ENCODE measurements around the gene SRRM5.

SRRM5 gene, protein sequence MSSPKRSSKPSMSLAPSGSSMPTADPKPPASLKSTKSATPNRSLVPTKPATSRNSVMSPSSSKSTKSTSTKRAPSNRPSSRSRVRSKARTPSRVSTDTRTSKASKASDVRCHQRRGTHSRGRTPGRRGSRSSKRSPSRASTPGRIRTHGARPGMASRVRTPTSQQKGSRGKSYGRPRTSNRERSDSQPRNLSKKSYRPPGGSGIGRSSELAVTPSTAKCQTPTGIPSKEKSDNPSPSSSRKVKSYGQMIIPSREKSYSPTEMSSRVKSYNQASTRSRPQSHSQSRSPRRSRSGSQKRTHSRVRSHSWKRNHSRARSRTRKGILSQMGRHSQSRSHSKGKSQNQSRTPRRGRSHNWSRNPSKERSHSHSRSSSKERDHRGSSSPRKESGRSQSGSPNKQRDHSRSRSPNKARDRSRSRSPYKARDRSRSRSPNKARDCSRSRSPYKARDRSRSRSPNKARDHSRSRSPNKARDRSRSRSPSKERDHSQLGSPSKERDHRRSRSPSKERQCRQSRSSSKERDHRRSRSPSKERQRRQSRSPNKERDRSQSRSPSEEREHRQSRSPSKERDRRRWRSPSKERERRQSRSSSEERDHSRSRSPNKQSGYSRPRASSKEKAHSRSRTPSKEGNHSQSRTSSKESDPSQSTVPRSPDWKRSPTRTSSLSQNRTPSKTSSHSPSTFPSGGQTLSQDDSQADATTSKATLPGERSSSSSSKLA

DNA sequence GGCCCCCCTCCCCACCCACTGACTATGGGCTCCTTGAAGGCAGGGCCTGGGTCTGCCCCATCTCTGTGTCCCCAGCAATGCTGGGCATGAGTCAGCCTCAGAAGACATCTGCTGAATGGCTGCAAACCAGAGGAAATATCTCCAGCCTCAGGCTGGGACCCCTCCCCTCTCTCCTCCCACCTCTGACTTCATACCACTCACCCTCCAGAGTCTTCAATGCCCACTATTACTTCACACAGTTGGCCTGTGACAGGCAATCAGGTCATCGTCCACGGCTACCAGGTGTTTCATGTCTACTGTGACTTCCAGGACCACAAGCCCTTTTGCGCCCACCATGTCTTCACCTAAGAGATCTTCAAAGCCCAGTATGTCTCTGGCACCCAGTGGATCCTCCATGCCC, at the start of gene SRRM5:
SRRM5 (plus strand) TSS at position 301 of the 400 bp plus-strand sequence; CDS start at position 335, 34 bp downstream.
- Mint-ChIP-seq H3K27me3 (no peaks in the 10 kb centered on the region), H3K4me3 (no peak within 1 kb of the TSS), H3K27ac (no peak within 1 kb of the TSS), H3K36me3 (ENCODE audit: low read depth) (peaks cover 47% of the 10 kb centered on the region), H3K9me3 (no peaks in the 10 kb centered on the region), H3K4me1 (ENCODE audit: low read depth) (peaks cover 6% of the 10 kb centered on the region)
- intact Hi-C loops (cut with micrococcal nuclease), result no loop called here

DNA sequence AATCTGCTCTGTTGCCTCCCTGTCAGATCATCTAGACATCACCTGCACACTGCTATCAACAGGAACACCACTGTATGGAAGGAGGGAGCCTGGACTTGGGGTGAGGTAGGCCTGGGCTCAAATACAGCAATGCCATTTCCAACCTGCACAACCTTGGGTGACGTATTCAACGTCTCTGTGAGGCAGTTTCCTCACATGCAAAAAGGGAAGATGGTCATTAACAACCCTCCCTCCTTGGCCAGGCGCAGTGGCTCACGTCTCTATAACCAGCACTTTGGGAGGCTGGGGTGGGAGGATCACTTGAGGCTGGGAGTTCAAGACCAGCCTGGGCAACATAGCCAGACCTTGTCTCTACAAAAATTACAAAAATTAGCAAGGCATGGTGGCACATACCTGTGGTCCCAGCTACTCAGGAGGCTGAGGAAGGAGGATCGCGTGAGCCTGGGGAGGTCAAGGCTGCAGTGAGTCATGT, 49.6 kb upstream of the SRRM5 start:
- Mint-ChIP-seq H3K36me3 (ENCODE audit: low read depth) (peaks cover 56% of the 10 kb centered on the region), H3K9me3 (no peaks in the 10 kb centered on the region), H3K4me3 (no peak overlapping the region), H3K27me3 (no peaks in the 10 kb centered on the region), H3K4me1 (ENCODE audit: low read depth) (peaks cover 28% of the 10 kb centered on the region), H3K27ac (peak overlapping the region; percentile 71)
- intact Hi-C loops (cut with micrococcal nuclease), result loop anchor here (5.0 kb wide), 1 partner anchor 35 kb away; the partner anchor contains the start of genes IRGQ and ZNF576

DNA sequence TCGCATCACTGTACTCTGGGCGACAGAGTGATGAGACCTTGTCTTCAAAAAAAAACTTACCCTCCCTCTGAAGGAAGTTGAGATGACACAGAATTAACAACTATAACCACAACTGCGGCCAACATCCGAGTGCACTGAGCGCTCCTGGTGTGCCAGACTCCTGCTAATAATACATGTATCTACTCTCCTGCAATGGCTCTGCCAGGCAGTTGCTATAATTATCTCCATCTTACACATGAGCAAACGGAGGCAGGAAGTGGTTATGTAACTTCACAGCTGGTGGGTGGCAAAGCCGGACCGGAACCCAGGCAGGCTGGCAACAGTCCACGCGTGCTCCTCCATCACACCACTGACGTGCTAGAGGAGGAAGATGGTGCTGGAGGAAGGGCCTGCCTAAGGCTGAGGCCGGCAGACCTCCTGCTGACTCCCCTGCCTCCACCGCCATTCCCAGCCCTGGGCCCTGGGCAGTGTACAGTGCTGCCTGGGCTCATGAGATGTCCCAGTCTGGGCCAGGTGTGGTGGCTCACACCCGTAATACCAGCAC, 49.1 kb upstream of the SRRM5 start:
- H3K27me3 Mint-ChIP-seq, result no peaks in the 10 kb centered on the region
- H3K36me3 Mint-ChIP-seq (ENCODE audit: low read depth), result peaks cover 51% of the 10 kb centered on the region
- intact Hi-C loops (cut with micrococcal nuclease), result loop anchor here (5.0 kb wide), 1 partner anchor 35 kb away; the partner anchor contains the start of genes IRGQ and ZNF576
- H3K4me1 Mint-ChIP-seq (ENCODE audit: low read depth), result peaks cover 28% of the 10 kb centered on the region
- no peaks in the 10 kb centered on the region for H3K9me3 Mint-ChIP-seq
- peak overlapping the region; percentile 71 for H3K27ac Mint-ChIP-seq
- H3K4me3 Mint-ChIP-seq, result peak overlapping the region; percentile 37

DNA sequence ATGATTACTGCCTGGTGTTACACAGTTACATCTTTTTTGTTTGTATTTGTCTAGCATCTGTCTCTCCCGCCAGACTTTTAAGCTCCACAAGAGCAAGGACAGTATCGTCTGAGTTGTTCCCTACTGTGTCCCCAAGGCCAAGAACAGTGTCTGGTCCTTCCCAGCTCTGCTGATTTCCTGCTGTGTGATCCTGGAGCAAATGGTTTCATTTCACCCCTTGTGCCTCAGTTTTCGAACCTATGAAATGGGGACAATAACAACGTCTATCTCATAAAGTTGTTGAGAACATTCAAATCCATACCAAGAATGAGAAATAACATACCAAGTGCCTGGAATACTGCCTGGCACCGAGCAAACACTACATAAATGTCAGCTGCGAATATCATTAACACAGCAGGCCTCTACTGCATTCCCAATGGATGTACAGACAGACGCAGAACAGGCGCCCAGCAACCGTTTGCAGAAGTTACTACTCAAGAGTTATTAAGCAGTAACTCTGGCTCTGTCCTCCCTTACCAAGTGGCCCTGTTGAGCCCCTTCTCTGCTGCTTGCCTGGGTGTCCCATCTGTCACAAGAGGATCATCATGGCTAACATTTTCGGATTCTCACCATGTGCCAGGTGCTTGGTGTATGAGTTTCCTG, 48.0 kb upstream of the SRRM5 start:
- H3K27me3 Mint-ChIP-seq, result no peaks in the 10 kb centered on the region
- peak overlapping the region; percentile 71 for H3K27ac Mint-ChIP-seq
- peaks cover 51% of the 10 kb centered on the region for H3K36me3 Mint-ChIP-seq (ENCODE audit: low read depth)
- intact Hi-C loops (cut with micrococcal nuclease), result loop anchor here (5.0 kb wide), 1 partner anchor 33 kb away; the partner anchor contains the start of genes IRGQ and ZNF576
- no peaks in the 10 kb centered on the region for H3K9me3 Mint-ChIP-seq
- H3K4me3 Mint-ChIP-seq, result no peak overlapping the region
- H3K4me1 Mint-ChIP-seq (ENCODE audit: low read depth), result peaks cover 28% of the 10 kb centered on the region

DNA sequence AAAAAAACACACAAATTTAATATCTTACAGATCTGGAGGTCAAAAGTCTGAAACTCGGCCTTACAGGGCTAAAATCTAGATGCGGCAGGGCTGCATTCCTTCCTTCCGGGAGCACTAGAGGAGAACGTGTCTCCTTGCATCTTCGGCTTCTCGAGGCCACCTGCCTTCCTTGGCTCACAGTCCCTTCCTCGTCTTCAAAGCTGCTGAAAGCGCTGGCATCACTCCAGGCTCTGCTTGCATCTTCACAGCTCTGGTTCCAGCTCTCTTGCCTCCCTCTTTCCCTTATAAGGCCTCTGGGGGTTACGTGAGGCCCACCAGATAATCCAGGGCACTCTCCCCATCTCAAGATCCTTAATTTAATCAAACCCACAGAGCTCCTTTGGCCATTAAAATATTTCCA, 47.1 kb upstream of the SRRM5 start:
- peaks cover 28% of the 10 kb centered on the region for H3K4me1 Mint-ChIP-seq (ENCODE audit: low read depth)

DNA sequence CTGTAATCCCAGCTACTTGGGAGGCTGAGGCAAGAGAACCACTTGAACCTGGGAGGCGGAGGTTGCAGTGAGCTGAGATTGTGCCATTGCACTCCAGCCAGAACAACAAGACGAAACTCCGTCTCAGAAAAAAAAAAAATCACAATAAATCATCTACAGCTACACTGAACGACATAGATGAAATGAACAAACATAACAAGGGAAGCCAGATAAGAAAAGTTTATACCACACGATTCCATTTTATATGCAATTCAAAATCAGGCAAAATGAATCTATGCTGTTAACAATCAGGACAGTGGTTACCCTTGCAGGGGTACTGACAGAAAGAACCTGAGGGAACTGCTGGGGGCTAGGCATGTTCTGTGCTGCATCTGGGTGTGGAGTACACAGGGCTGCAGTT, 42.2 kb upstream of the SRRM5 start:
- Mint-ChIP-seq H3K4me3 (no peak overlapping the region), H3K9me3 (no peaks in the 10 kb centered on the region), H3K36me3 (ENCODE audit: low read depth) (peaks cover 42% of the 10 kb centered on the region), H3K27ac (no peak overlapping the region), H3K4me1 (ENCODE audit: low read depth) (peaks cover 21% of the 10 kb centered on the region), H3K27me3 (no peaks in the 10 kb centered on the region)
- intact Hi-C loops (cut with micrococcal nuclease), result no loop called here

More for the DNA sequence above, 47.1 kb upstream of the SRRM5 start:
- intact Hi-C loops (cut with micrococcal nuclease), result loop anchor here (5.0 kb wide), 1 partner anchor 33 kb away; the partner anchor contains the start of genes IRGQ and ZNF576
- Mint-ChIP-seq H3K27me3 (no peaks in the 10 kb centered on the region), H3K36me3 (ENCODE audit: low read depth) (peaks cover 49% of the 10 kb centered on the region), H3K9me3 (no peaks in the 10 kb centered on the region), H3K4me3 (no peak overlapping the region), H3K27ac (peak overlapping the region; percentile 5)

DNA sequence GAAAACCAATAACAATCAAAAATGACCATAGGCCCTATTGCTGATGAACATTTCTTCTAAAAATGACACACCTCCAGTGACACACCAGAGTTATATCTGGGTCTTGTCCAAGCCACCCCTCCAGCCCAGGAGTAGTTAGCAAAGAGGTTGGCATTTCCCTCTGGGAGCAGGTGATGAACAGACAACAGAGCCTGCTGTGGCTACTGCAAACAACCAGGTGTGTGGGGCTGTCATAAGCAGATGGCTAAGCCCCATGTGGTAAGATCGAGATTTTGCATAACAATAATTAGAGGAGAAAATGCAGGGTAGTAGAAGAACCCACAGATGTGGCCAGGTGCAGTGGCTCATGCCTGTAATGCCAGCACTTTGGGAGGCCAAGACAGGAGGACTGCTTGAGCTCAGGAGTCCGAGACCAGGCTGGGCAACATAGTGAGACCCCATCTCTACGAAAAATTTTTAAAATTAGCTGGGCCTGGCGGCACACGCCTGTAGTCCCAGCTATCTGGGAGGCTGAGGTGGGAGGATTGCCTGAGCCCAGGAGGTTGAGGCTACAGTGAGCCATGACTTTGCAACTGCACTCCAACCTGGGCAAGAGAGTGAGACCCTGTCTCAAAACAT, 41.6 kb upstream of the SRRM5 start:
- intact Hi-C loops (cut with micrococcal nuclease), result no loop called here
- Mint-ChIP-seq H3K27ac (no peak overlapping the region), H3K4me1 (ENCODE audit: low read depth) (peaks cover 22% of the 10 kb centered on the region), H3K36me3 (ENCODE audit: low read depth) (peaks cover 47% of the 10 kb centered on the region), H3K9me3 (no peaks in the 10 kb centered on the region), H3K4me3 (no peak overlapping the region), H3K27me3 (no peaks in the 10 kb centered on the region)

DNA sequence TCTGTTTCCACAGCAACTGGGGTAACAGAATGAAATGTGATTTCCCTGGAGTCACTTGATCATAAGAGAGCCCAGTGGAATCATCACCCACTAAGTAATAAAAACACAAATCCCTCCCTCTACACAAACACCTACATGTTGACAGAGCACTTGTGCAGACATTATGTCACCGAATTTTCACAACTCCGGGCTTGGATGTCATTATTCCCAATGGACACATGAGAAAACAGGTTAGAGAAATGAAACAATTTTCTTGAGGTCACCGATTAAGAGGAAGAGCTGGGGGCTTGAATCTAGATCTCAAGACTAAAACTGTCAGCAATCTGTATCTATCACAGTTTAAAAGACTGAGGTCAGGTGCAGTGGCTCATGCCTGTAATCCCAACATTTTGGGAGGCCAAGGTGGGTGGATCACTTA, 39.7 kb upstream of the SRRM5 start:
- Mint-ChIP-seq H3K27ac (no peak overlapping the region), H3K4me3 (no peak overlapping the region), H3K4me1 (ENCODE audit: low read depth) (peaks cover 30% of the 10 kb centered on the region), H3K36me3 (ENCODE audit: low read depth) (peaks cover 43% of the 10 kb centered on the region), H3K27me3 (no peaks in the 10 kb centered on the region), H3K9me3 (no peaks in the 10 kb centered on the region)
- intact Hi-C loops (cut with micrococcal nuclease), result no loop called here

DNA sequence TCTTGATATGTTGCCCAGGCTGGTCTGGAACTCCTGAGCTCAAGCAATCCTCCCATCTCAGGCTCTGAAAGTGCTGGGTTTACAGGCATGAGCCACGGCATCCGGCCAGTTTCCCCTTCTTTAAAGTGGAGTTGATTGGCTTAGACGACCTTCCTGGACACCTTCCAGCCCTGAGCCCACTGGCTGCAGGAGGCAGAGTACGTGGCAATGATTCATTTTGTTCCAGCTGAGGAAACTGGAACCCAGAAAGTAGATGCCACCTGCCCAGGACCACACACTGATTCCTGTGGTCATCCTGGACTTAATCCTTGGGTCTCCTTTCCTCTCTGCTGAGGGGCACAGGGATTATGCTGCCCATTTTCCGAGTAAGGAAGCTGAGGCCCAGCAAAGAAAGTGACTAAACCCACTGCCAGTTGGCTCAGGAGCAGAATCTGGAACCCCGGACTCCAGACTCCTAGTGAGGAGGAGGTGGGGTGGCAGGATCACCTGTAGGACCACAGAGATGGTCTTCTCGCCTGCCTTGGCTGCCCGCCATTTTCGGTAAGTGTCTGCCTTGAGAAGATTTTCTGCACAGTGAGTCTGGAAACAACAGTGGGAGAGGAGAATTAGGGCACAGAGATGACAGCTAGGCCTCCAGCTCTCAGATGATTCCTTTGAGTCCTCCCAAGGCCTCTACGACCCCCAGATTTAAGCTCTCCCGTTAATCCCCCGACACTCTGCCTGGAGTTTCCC, 37.3 kb upstream of the SRRM5 start:
- Mint-ChIP-seq H3K36me3 (ENCODE audit: low read depth) (peaks cover 34% of the 10 kb centered on the region), H3K4me1 (ENCODE audit: low read depth) (peaks cover 40% of the 10 kb centered on the region), H3K4me3 (peak overlapping the region; percentile 94), H3K27me3 (no peaks in the 10 kb centered on the region), H3K27ac (peak overlapping the region; percentile 94), H3K9me3 (no peaks in the 10 kb centered on the region)
- intact Hi-C loops (cut with micrococcal nuclease), result loop anchor here (1.0 kb wide), 1 partner anchor 22 kb away; the partner anchor contains the start of genes IRGQ and ZNF576

DNA sequence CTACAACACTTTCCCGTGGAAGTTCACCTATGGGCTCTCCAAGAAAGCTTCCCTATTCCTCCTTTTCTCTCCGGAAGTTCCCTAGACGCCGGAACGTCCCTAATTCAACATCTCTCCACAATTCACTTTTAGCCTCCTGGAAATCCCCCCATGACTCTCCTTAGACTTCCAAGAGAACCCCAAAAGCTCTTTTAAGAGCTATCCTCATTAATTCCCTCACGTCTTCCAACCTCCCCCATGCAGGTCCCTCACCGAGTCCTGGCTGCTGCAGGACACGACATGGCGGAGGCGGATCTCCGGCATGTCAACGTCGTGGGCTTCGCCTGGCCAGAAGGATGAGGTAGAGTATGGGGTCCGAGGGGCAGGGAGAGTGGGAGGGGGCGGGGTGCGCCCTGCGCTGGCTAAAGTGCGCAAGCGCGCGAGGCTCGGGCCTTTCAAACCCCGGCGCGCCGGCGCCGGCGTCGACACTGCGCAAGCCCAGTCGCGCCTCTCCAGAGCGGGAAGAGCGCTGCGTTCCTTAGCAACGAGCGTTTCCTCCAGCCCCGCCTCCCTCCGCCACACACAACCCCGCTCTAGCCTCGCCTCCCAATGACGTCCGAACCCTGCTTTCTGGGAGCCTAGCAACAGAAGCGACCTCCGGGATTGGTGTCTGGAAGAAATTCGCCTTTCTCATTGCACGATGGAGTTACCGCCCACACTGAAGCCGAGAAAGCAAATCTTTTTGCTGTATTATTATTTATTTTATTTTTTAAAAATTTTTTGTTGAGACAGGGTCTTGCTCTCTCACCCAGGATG, 36.5 kb upstream of the SRRM5 start, which contains the start of the genes PINLYP and XRCC1:
PINLYP (plus strand) TSS at position 646 of the 795 bp plus-strand sequence. CDS start 1,391 bp downstream, outside the sequence.
XRCC1 (minus strand) TSS at position 372 of the 795 bp plus-strand sequence; CDS start at position 303, 69 bp downstream.
- Mint-ChIP-seq H3K4me1 (ENCODE audit: low read depth) (peaks cover 44% of the 10 kb centered on the region), H3K4me3 (peak within 1 kb of the TSS; percentile 94), H3K27ac (peak within 1 kb of the TSS; percentile 94), H3K9me3 (no peaks in the 10 kb centered on the region), H3K36me3 (ENCODE audit: low read depth) (peaks cover 26% of the 10 kb centered on the region), H3K27me3 (no peaks in the 10 kb centered on the region)
- intact Hi-C loops (cut with micrococcal nuclease), result loop anchor here (1.0 kb wide), 1 partner anchor 21 kb away; the partner anchor contains the start of genes IRGQ and ZNF576

DNA sequence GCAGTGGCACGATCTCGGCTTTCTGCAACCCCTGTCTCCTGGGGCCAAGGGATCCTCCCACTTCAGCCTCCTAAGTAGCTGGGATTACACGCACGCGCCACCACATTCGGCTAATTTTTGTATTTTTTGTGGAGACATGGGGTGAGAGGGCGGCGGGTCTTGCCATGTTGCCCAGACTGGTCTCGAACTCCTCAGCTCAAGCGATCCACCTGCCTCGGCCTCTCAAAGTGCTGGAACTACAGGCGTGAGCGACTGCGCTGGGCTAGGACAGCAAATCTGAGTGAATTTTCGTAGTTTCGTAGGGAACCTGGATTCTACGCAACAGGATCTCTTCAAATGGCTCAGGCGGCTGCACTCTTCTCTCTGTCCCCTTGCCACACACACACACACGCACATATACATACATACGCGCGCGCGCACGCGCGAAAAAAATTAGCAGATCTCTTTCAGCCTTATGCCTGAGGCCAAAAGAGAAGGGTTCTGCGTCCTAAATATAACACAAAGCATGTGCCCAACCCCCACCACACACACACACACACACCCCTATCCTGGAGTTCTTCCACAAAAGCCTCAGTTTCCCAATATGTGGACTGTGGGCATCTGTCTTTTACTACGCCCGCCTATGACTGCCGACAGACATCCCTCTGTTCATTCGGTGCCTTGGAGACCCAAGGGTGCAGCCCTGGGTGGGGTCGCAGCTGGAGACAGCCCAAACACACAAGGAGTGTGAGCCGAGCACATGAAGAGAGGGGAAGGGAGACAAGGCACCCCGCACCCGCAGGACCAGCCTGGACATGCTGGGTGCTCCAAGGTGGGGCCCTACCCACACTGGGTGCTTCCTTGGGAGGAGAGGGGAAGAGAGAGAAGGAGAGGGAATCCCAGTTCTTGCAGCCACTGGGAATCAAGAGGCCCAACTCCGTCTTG, 35.7 kb upstream of the SRRM5 start:
- intact Hi-C loops (cut with micrococcal nuclease), result loop anchor here (1.0 kb wide), 1 partner anchor 20 kb away; the partner anchor contains the start of genes IRGQ and ZNF576
- Mint-ChIP-seq H3K9me3 (no peaks in the 10 kb centered on the region), H3K4me3 (peak overlapping the region; percentile 50), H3K36me3 (ENCODE audit: low read depth) (peaks cover 18% of the 10 kb centered on the region), H3K4me1 (ENCODE audit: low read depth) (peaks cover 43% of the 10 kb centered on the region), H3K27ac (peak overlapping the region; percentile 94), H3K27me3 (no peaks in the 10 kb centered on the region)
